Activated CD8-positive, alpha-beta memory T cell treated with anti-CD3 and anti-CD28 coated beads for 1 hour (primary cell): ENCODE results near the gene VIP.

Experiments used
- DNase-seq, 2 donors: peaks; one replicate each; pipeline ENCODE4 v3.0.0-alpha.2; 2020; ENCODE audit warnings: low read depth in 1 of 2; ENCODE audit errors: extremely low read depth in 1 of 2

VIP gene

GRCh38 chr6:152776833-152777232, 26.2 kb downstream of the VIP start:
- no peak for DNase-seq

DNA sequence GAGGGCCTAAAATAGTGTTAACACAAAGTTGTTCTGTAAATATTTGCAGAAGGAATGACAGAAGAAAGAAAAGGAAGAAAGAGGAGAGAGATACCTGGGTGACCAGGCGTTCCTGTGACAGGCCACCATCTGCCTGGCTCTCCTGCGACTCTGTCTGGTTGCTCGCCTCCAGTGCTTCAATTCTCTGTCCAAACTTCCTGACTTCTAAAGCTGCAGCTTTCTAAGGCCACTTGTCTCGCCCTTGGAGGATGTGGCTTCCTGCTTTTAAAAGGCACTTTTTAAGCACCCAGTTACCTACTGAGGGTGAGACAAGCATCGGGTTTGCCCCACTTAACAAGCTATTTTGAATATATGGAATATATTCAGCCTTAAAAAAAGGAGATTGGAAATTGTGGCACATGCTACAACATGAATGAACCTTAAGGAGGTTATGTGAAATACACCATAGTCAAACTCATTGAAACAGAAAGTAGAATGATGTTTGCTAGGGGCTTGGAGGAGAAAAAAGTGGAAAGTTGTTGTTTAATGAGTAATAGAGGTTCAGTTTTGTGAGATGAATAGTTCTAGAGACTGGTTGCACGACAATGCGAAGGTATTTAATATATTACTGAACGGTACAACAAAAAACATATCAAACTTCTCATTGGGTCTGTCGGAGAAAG, 32.8 kb downstream of the VIP start:
- no peak for DNase-seq

- DNase-seq, result no peak
These were observed 44.1 kb downstream of the VIP start for GRCh38 chr6:152794696-152795095.

DNA sequence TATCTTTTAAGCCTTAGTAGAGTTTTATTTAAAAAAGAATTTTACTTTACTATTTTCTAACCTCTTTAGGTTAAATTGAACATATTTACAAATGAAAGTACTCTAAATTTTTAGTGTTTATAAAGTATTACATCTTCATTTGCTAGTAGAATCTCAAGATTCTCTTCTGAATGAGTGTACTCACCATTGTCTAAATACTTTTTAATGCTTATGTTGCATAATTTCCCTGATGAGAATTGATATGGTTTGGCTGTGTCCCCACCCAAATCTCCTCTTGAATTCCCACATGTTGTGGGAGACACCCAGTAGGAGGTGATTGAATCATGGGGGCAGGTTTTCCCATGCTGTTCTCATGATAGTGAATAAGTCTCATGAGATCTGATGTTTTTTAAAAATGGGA, 53.6 kb downstream of the VIP start:
- no peak for DNase-seq
